ENCODE results near the gene GTF3A.

DNA sequence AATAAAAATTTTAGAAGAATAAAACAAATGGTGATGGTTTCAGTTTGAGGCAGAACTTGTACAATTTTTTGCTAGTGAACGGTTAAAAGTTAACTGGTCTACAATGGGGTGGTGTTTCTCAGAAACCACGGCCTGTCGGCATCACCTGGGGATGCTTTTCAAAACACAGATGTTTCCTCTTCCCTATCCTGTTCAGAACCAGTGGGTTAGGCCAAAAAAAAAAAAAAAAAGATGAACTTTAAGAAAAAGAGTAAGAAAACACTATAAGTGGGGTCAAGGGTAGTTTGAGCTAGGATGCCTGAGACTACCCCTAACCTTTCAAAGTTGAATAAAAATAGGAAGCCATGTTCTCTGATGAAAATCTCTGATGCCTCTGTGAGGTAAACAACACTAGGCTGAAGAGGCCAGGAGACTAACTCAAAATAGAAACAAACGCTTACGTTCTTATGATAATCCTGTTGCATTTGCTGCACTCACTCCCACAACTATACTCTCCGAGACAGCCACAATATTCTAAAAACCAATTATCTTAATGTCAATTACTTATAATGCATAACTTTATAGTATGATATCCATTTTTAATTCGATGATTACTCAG lies 22.7 kb downstream of the GTF3A start:
- no peak for TF ChIP-seq GATA2 (IDR thresholded peaks at IDR 0.05; ENCODE audit: low read depth, low read length)
- no peak for TF ChIP-seq GATA3 (IDR thresholded peaks at IDR 0.05; ENCODE audit: low read depth, low read length)

Data from SH-SY5Y (cell line).